HepG2 (cell line): Measurements from ENCODE around the gene ZFP90. TPM values are rescaled to one million over a fixed set of nuclear protein-coding genes. Genes with fewer than 3 reads are reported as not detected.
A peak's percentile ranks its signal among the peaks of the same experiment; 100 is the strongest.

Experiments used
- ATAC-seq: fragments of 200-7000 bp; cut with Tn5 transposase; 3 replicates; pipeline ENCODE4 v1.9.1; 2020; ENCODE audit warnings: mild to moderate bottlenecking, moderate library complexity
- BruUV-seq: library from RNA; stranded (reverse); fragments of 400-500 nt; replicated peaks from 2 replicates; lab custom pipeline; 2021; lab: Mats Ljungman, UMichigan
- CTCF ChIA-PET: fragments of 300-600 bp; formaldehyde crosslinking; extraction: SDS; loops from one replicate; lab custom pipeline; 2021; ENCODE audit warnings: low total read pairs, inconsistent platforms, low intra/inter-chr PET ratio; lab: Yijun Ruan, JAX
- POLR2A ChIA-PET: fragments of 350-600 bp; sonication (Branson Sonifier 250); formaldehyde crosslinking; loops from one replicate; lab custom pipeline; 2020; ENCODE audit warnings: antibody characterized with exemption, inconsistent platforms; lab: Yijun Ruan, JAX
- DNase-seq: peaks from one replicate; pipeline ENCODE4 v3.0.0-alpha.2; 2015; ENCODE audit warnings: low spot score
- FAIRE-seq: peaks from 3 replicates; lab custom pipeline; 2011; peaks lifted over from hg19 to GRCh38; lab: Jason Lieb, UNC
- H2AFZ ChIP-seq: one replicate; pipeline ENCODE4 v1.6.1; 2011; ENCODE audit warnings: low read length, inconsistent platforms
- H3K27ac ChIP-seq: fragments of 300-600 bp; 3 replicates; pipeline ENCODE4 v1.8.0; 2011; ENCODE audit warnings: mixed run types, mild to moderate bottlenecking, mixed read lengths, low read length, inconsistent platforms; ENCODE audit not compliant: insufficient read depth; ENCODE audit errors: extremely low read length
- H3K27me3 ChIP-seq, 2 experiments: fragments of 200-600 bp in 1 of 2; 2 replicates in 1 of 2; 3 replicates in 1 of 2; pipeline versions ENCODE4 v1.6.0 to v1.8.0; 2011; ENCODE audit warnings: low read length in 2 of 2, mild to moderate bottlenecking in 2 of 2, moderate library complexity in 2 of 2, inconsistent platforms in 1 of 2; ENCODE audit not compliant: insufficient read depth in 2 of 2, control insufficient read depth in 1 of 2
- H3K36me3 ChIP-seq, 2 experiments: fragments of 200-600 bp in 1 of 2; replicated peaks in 1 of 2; 2 replicates in 1 of 2; 3 replicates in 1 of 2; pipeline versions ENCODE4 v1.5.1 to v1.8.0; 2011; ENCODE audit warnings: low read length in 2 of 2, inconsistent platforms in 1 of 2; ENCODE audit not compliant: insufficient read depth in 2 of 2, control insufficient read depth in 1 of 2
- H3K4me1 ChIP-seq: 2 replicates; pipeline ENCODE4 v1.5.1; 2012; ENCODE audit warnings: low read length, inconsistent platforms; ENCODE audit not compliant: insufficient read depth
- H3K4me2 ChIP-seq: 2 replicates; pipeline ENCODE4 v1.6.0; 2011; ENCODE audit warnings: low read depth, low read length, inconsistent platforms
- H3K4me3 ChIP-seq, 3 experiments: fragments of 200-600 bp in 1 of 3; sonication (generic), shearing (Covaris generic) in 1 of 3; replicated peaks in 1 of 3; 2 replicates each; pipeline ENCODE4 v1.5.1; 2011 to 2016; ENCODE audit warnings: low read length in 3 of 3, inconsistent platforms in 2 of 3, low read depth in 2 of 3, mild to moderate bottlenecking in 2 of 3, control low read depth in 1 of 3, mixed read lengths in 1 of 3; ENCODE audit not compliant: insufficient read depth in 1 of 3
- H3K79me2 ChIP-seq: one replicate; pipeline ENCODE4 v1.6.1; 2011; ENCODE audit warnings: low read length, inconsistent platforms; ENCODE audit not compliant: insufficient read depth
- H3K9ac ChIP-seq: 2 replicates; pipeline ENCODE4 v1.6.0; 2011; ENCODE audit warnings: mild to moderate bottlenecking, low read depth, low read length, inconsistent platforms; ENCODE audit not compliant: insufficient read depth
- H3K9me3 ChIP-seq: 2 replicates; pipeline ENCODE4 v1.5.1; 2012; ENCODE audit warnings: mild to moderate bottlenecking, low read length
- H4K20me1 ChIP-seq: 2 replicates; pipeline ENCODE4 v1.6.0; 2011; ENCODE audit warnings: inconsistent platforms, mild to moderate bottlenecking, low read length, moderate library complexity; ENCODE audit not compliant: insufficient read depth
- AGO1 ChIP-seq: fragments of 200-400 bp; formaldehyde crosslinking; IDR thresholded peaks from 2 replicates; pipeline ENCODE4 v1.6.1; 2017; ENCODE audit warnings: mild to moderate bottlenecking, low read depth, low read length, moderate library complexity; ENCODE audit not compliant: poor library complexity, severe bottlenecking
- ARNT2 ChIP-seq: sonication (generic); formaldehyde crosslinking; IDR thresholded peaks from 2 replicates; pipeline ENCODE4 v1.8.0; 2022; ENCODE audit warnings: mild to moderate bottlenecking, low read depth, missing genetic modification reagents, moderate library complexity
- ATRX ChIP-seq: sonication (generic); formaldehyde crosslinking; IDR thresholded peaks from 2 replicates; pipeline ENCODE4 v1.4.0; 2020; ENCODE audit warnings: missing genetic modification reagents, borderline replicate concordance
- CCDC6 ChIP-seq: sonication (generic); formaldehyde crosslinking; IDR thresholded peaks from 2 replicates; pipeline ENCODE4 v1.8.1; 2022; ENCODE audit warnings: mild to moderate bottlenecking, missing genetic modification reagents, moderate library complexity
- DNMT1 ChIP-seq: sonication (generic); formaldehyde crosslinking; IDR thresholded peaks from 2 replicates; pipeline ENCODE4 v1.5.1; 2020; ENCODE audit warnings: mild to moderate bottlenecking, missing genetic modification reagents
- EHMT2 ChIP-seq: fragments of 200-600 bp; sonication (generic); IDR thresholded peaks from 2 replicates; pipeline ENCODE4 v1.7.0; 2017; ENCODE audit warnings: antibody characterized with exemption, low read depth, low read length, borderline replicate concordance
- GPN1 ChIP-seq: sonication (generic); formaldehyde crosslinking; IDR thresholded peaks from 2 replicates; pipeline ENCODE4 v1.5.1; 2020; ENCODE audit warnings: missing genetic modification reagents, borderline replicate concordance
- IRF2 ChIP-seq: IDR thresholded peaks from 2 replicates; pipeline ENCODE4 v1.6.1; 2018; ENCODE audit warnings: missing genetic modification reagents, missing compliant biosample characterization
- KLF15 ChIP-seq: sonication (generic); formaldehyde crosslinking; IDR thresholded peaks from 2 replicates; pipeline ENCODE4 v1.8.1; 2023; ENCODE audit warnings: borderline replicate concordance, mild to moderate bottlenecking, inconsistent platforms, missing genetic modification reagents, mixed read lengths
- NCOA1 ChIP-seq: sonication (generic); formaldehyde crosslinking; IDR thresholded peaks from 2 replicates; pipeline ENCODE4 v1.9.0; 2021; ENCODE audit warnings: missing genetic modification reagents
- POGZ ChIP-seq: sonication (generic); formaldehyde crosslinking; IDR thresholded peaks from 2 replicates; pipeline ENCODE4 v1.4.0; 2020; ENCODE audit warnings: mild to moderate bottlenecking, missing genetic modification reagents
- SIN3A ChIP-seq: IDR thresholded peaks from 2 replicates; pipeline ENCODE4 v1.6.1; 2011; ENCODE audit warnings: low read depth, mild to moderate bottlenecking, control low read depth, low read length, borderline replicate concordance
- TBL1XR1 ChIP-seq: fragments of 150-350 bp; IDR thresholded peaks from 2 replicates; pipeline ENCODE4 v1.6.1; 2014; ENCODE audit warnings: borderline replicate concordance, low read length; ENCODE audit not compliant: partially characterized antibody
- TGIF2 ChIP-seq: IDR thresholded peaks from 2 replicates; pipeline ENCODE4 v1.6.1; 2016; ENCODE audit warnings: control low read depth, missing compliant biosample characterization
- THYN1 ChIP-seq: sonication (generic); formaldehyde crosslinking; IDR thresholded peaks from 2 replicates; pipeline ENCODE4 v1.8.1; 2023; ENCODE audit warnings: low read depth, mild to moderate bottlenecking, moderate library complexity, missing genetic modification reagents, borderline replicate concordance
- ZNF10 ChIP-seq: sonication (generic); formaldehyde crosslinking; IDR thresholded peaks from 2 replicates; pipeline ENCODE4 v1.4.0; 2020; ENCODE audit warnings: mild to moderate bottlenecking, low read depth, missing genetic modification reagents, borderline replicate concordance
- ZNF484 ChIP-seq: sonication (generic); formaldehyde crosslinking; IDR thresholded peaks from 2 replicates; pipeline ENCODE4 v1.5.1; 2020; ENCODE audit warnings: mild to moderate bottlenecking, low read depth, missing genetic modification reagents, borderline replicate concordance
- ZNF510 ChIP-seq: sonication (generic); formaldehyde crosslinking; IDR thresholded peaks from 2 replicates; pipeline ENCODE4 v1.4.0; 2020; ENCODE audit warnings: low read depth, mild to moderate bottlenecking, missing genetic modification reagents
- ZSCAN31 ChIP-seq: sonication (generic); formaldehyde crosslinking; IDR thresholded peaks from 2 replicates; pipeline ENCODE4 v1.5.0; 2020; ENCODE audit warnings: low read depth, mild to moderate bottlenecking, missing genetic modification reagents
- WGBS: methylation state at CpG from one replicate; pipeline ENCODE4 v1.1.6; 2017; ENCODE audit warnings: low lambda C conversion rate; 5-methylcytosine and 5-hydroxymethylcytosine counted together
- in situ Hi-C: cut with HindIII; loops from 2 replicates; pipeline ENCODE4 v1.10.0; 2017; ENCODE audit warnings: low pct_unique_long_range_greater_than_20kb; ENCODE audit not compliant: extremely low pct_ligation_motif_present
- intact Hi-C: fragments of 100-400 bp; cut with micrococcal nuclease; formaldehyde crosslinking; loops from one replicate; pipeline ENCODE4 v1.10.0; 2022; ENCODE audit not compliant: unreplicated experiment
- polyA plus RNA-seq, 8 experiments: library from polyadenylated mRNA; depleted of rRNA in 3 of 8; stranded (reverse) in 7 of 8; unstranded in 1 of 8; fragments of >200 nt; fragmentation: Illumina TruSeq in 4 of 8; extraction: Trizol in 4 of 8; gene quantifications; 2 replicates each; pipeline versions ENCODE4 v1.2.1 to v1.2.3, GENCODE V29; 2011 to 2016; ENCODE audit warnings: low read depth in 4 of 8, missing spikeins in 1 of 8, mixed read lengths in 1 of 8; ENCODE audit not compliant: insufficient read depth in 1 of 8
- total RNA-seq, 5 experiments: library from RNA; depleted of rRNA; stranded (reverse); fragments of >200 nt; fragmentation: Illumina TruSeq; extraction: Trizol; gene quantifications; 2 replicates each; pipeline ENCODE4 v1.2.3, GENCODE V29; 2016; ENCODE audit warnings: low read depth in 1 of 5
- TF ChIP-seq, protein P1 (sequence below): sonication (generic); formaldehyde crosslinking; IDR thresholded peaks from 2 replicates; pipeline ENCODE4 v1.4.0; 2020; ENCODE audit warnings: missing genetic modification reagents
- TF ChIP-seq, protein P2 (sequence below): sonication (generic); formaldehyde crosslinking; IDR thresholded peaks from 2 replicates; pipeline ENCODE4 v1.5.1; 2020; ENCODE audit warnings: mild to moderate bottlenecking, missing genetic modification reagents, borderline replicate concordance

Gene ZFP90
- total and polyA plus RNA-seq, 2 of the 13 experiments (the other 11 are each of a cell fraction or from before 2014, with no cell fraction given): 17.6 to 18.9 TPM

DNA sequence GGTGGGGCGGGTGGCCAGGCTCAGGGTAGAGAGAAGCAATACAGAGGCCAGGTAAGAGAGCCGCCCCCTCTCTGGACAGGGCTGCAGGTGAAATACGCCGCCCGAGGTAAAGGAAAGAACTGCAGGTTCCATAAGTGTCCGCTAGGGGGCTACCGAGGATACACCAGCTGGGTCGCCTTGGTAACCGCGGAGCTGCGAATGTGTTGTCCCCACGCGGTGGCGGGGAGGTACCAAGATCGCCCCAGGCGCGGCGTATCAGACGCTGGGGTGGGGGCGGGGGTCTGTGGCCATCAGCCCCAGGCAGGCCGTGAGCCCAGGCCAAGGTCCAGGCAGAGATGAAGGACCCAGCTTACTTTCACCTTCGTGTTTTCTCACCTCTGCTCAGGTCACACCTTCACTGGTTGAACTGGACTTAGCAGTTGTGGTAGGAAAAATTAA is 18.4 kb upstream of the ZFP90 start:
- peak; percentile 92 for FAIRE-seq
- intact Hi-C loops: loop anchor here (10.0 kb wide), 1 partner anchor 614 kb away; the partner anchor contains the start of genes CHTF8 and UTP4
- WGBS: 2% methylated on average over 8 of the region's 22 CpGs
- H4K20me1 ChIP-seq: no peaks in the 10 kb centered on the region
- H3K9ac ChIP-seq: peak overlapping the region; percentile 16; the same call in 1 of the 2 replicates
- no TSS peak for BruUV-seq
- peak; percentile 93 for ATAC-seq
- H3K36me3 ChIP-seq: no peaks in the 10 kb centered on the region
- CTCF ChIA-PET: interaction anchor here (0.7 to 1.2 kb wide), 3 partner anchors 9 to 280 kb away, joined by 4 to 9 read pairs (median 8); no protein-coding TSS in a partner anchor
- peak overlapping the region in 2 of 3 experiments; percentile 25 to 47; a peak in 4 of 6 replicates for H3K4me3 ChIP-seq
- peak; percentile 89 for DNase-seq
- POLR2A ChIA-PET: interaction anchor here (0.6 to 1.8 kb wide), 3 partner anchors 9 to 335 kb away, joined by 3 to 13 read pairs (median 3); no protein-coding TSS in a partner anchor
- H2AFZ ChIP-seq: no peak overlapping the region
- peaks cover 0 to 2% of the 10 kb centered on the region in 2 experiments; a peak in 1 of 5 replicates for H3K27me3 ChIP-seq
- H3K27ac ChIP-seq: peak overlapping the region; percentile 12
- peak overlapping the region; percentile 87 for H3K4me2 ChIP-seq
- H3K79me2 ChIP-seq: no peaks in the 10 kb centered on the region
- in situ Hi-C loops: no loop called here
- H3K9me3 ChIP-seq: no peaks in the 10 kb centered on the region
- H3K4me1 ChIP-seq: peaks cover 12% of the 10 kb centered on the region
- TF ChIP-seq DNMT1 (CRISPR knock-in tag): peak; percentile 50; the same call in 1 of the 2 replicates
- TF ChIP-seq SIN3A: peak; percentile 87; the same call in 1 of the 2 replicates
- no peak for TF ChIP-seq GPN1
- no peak for TF ChIP-seq NCOA1 (CRISPR knock-in tag)
- peak; percentile 63 for TF ChIP-seq AGO1
- TF ChIP-seq KLF15 (CRISPR knock-in tag): no peak
- no peak for TF ChIP-seq CCDC6
- no peak; the same call in 1 of the 2 replicates for TF ChIP-seq EHMT2
- 0 out of 2 replicates have a peak, but pooled peaks have one; percentile 37 for TF ChIP-seq ZNF510 (CRISPR knock-in tag)
- TF ChIP-seq IRF2 (CRISPR knock-in tag): peak; percentile 67
- TF ChIP-seq ZNF10 (CRISPR knock-in tag): no peak
- no peak for TF ChIP-seq THYN1
- no peak for TF ChIP-seq TGIF2
- TF ChIP-seq ARNT2: peak; percentile 49; the same call in 1 of the 2 replicates
- TF ChIP-seq POGZ (CRISPR knock-in tag): no peak
- TF ChIP-seq ZSCAN31: 0 out of 2 replicates have a peak, but pooled peaks have one; percentile 46
- no peak for TF ChIP-seq TBL1XR1
- no peak for TF ChIP-seq ATRX (CRISPR knock-in tag)
- TF ChIP-seq, protein P1, sequence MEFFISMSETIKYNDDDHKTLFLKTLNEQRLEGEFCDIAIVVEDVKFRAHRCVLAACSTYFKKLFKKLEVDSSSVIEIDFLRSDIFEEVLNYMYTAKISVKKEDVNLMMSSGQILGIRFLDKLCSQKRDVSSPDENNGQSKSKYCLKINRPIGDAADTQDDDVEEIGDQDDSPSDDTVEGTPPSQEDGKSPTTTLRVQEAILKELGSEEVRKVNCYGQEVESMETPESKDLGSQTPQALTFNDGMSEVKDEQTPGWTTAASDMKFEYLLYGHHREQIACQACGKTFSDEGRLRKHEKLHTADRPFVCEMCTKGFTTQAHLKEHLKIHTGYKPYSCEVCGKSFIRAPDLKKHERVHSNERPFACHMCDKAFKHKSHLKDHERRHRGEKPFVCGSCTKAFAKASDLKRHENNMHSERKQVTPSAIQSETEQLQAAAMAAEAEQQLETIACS: no peak
- TF ChIP-seq, protein P2, sequence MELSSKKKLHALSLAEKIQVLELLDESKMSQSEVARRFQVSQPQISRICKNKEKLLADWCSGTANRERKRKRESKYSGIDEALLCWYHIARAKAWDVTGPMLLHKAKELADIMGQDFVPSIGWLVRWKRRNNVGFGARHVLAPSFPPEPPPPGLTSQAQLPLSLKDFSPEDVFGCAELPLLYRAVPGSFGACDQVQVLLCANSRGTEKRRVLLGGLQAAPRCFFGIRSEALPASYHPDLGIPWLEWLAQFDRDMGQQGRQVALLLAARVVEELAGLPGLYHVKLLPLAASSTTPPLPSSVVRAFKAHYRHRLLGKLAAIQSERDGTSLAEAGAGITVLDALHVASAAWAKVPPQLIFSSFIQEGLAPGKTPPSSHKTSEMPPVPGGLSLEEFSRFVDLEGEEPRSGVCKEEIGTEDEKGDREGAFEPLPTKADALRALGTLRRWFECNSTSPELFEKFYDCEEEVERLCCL (CRISPR knock-in tag): no peak
- TF ChIP-seq ZNF484: no peak
